ENCODE data around the gene BNIP5. TPM values are rescaled to one million over a fixed set of nuclear protein-coding genes. Genes with fewer than 3 reads are reported as not detected.
A peak's percentile ranks its signal among the peaks of the same experiment; 100 is the strongest.

Gene BNIP5
- total and polyA plus RNA-seq, 9 donors: 0.01 to 1.4 (median 0.12) TPM; not detected in 4

- H3K27me3 ChIP-seq: no peaks in the 10 kb centered on the region
- no peaks in the 10 kb centered on the region for H3K9me3 ChIP-seq
- WGBS, 3 donors: 93 to 94% (median 94%) methylated on average over 6 of the region's 6 CpGs
- no peak overlapping the region for H3K27ac ChIP-seq
- intact Hi-C loops (cut with DNase I): no loop called here
- TF ChIP-seq POLR2A (IDR thresholded peaks at IDR 0.05): no peak
- no peak for TF ChIP-seq EP300 (IDR thresholded peaks at IDR 0.05)
- TF ChIP-seq CTCF (IDR thresholded peaks at IDR 0.05): no peak
- DNase-seq: peak in 1 of 5 donors; percentile 47
- no peaks in the 10 kb centered on the region for H3K36me3 ChIP-seq
- peaks cover 6% of the 10 kb centered on the region for H3K4me1 ChIP-seq (ENCODE audit: insufficient read depth)
- no peak overlapping the region for H3K4me3 ChIP-seq
Observed at GRCh38 chr6:36349240-36349639, 12.6 kb upstream of the BNIP5 start.

- no peaks in the 10 kb centered on the region for H3K36me3 ChIP-seq
Observed at GRCh38 chr6:36347621-36348020, 10.9 kb upstream of the BNIP5 start.

GRCh38 chr6:36346486-36347273 lies 10.0 kb upstream of the BNIP5 start:
- 91 to 93% (median 92%) methylated on average over 20 of the region's 20 CpGs for WGBS, 3 donors
- no peaks in the 10 kb centered on the region for H3K27me3 ChIP-seq
- H3K4me1 ChIP-seq (ENCODE audit: insufficient read depth): peaks cover 6% of the 10 kb centered on the region
- TF ChIP-seq POLR2A (IDR thresholded peaks at IDR 0.05) (no peak), CTCF (IDR thresholded peaks at IDR 0.05) (no peak), EP300 (IDR thresholded peaks at IDR 0.05) (no peak)
- H3K36me3 ChIP-seq: no peaks in the 10 kb centered on the region
- no peak overlapping the region for H3K27ac ChIP-seq
- no peak overlapping the region for H3K4me3 ChIP-seq
- no peaks in the 10 kb centered on the region for H3K9me3 ChIP-seq
- DNase-seq: peak in 1 of 5 donors; percentile 18
- intact Hi-C loops (cut with DNase I): no loop called here

More at GRCh38 chr6:36347621-36348020, 10.9 kb upstream of the BNIP5 start:
- DNase-seq: peak in 1 of 5 donors; percentile 12
- Histone ChIP-seq H3K4me1 (ENCODE audit: insufficient read depth) (peaks cover 6% of the 10 kb centered on the region), H3K27ac (no peak overlapping the region), H3K9me3 (no peaks in the 10 kb centered on the region), H3K4me3 (no peak overlapping the region), H3K27me3 (no peaks in the 10 kb centered on the region)
- no peak for TF ChIP-seq EP300 (IDR thresholded peaks at IDR 0.05)
- TF ChIP-seq POLR2A (IDR thresholded peaks at IDR 0.05): no peak
- TF ChIP-seq CTCF (IDR thresholded peaks at IDR 0.05): no peak
- 69 to 85% (median 84%) methylated on average over 4 of the region's 4 CpGs for WGBS, 3 donors
- intact Hi-C loops (cut with DNase I): no loop called here

GRCh38 chr6:36345681-36346466 lies 9.2 kb upstream of the BNIP5 start:
- Histone ChIP-seq H3K36me3 (no peaks in the 10 kb centered on the region), H3K9me3 (no peaks in the 10 kb centered on the region), H3K27me3 (no peaks in the 10 kb centered on the region), H3K4me3 (no peak overlapping the region), H3K4me1 (ENCODE audit: insufficient read depth) (peaks cover 4% of the 10 kb centered on the region), H3K27ac (no peak overlapping the region)
- TF ChIP-seq EP300 (IDR thresholded peaks at IDR 0.05) (no peak), POLR2A (IDR thresholded peaks at IDR 0.05) (no peak), CTCF (IDR thresholded peaks at IDR 0.05) (no peak)
- intact Hi-C loops (cut with DNase I): no loop called here
- DNase-seq: peak in 1 of 5 donors; percentile 29
- 88 to 89% (median 88%) methylated on average over 13 of the region's 13 CpGs for WGBS, 3 donors

Measured in ovary (tissue), 9 donors.